A673 (cell line): ENCODE measurements around the gene THAP4.
"Not testable (repeated sequence)": the region's sequence is repeated elsewhere in the genome, so short reads cannot be mapped to it uniquely, and the experiment has no call there.

Experiments used
- EZH2 ChIP-seq: fragments of 200-600 bp; sonication (generic); IDR thresholded peaks from 2 replicates; pipeline ENCODE4 v1.6.1; 2017; ENCODE audit warnings: borderline replicate concordance, low read depth, mild to moderate bottlenecking, mixed read lengths, antibody characterized with exemption, low read length; ENCODE audit not compliant: poor library complexity, severe bottlenecking
- TF ChIP-seq, protein P1 (sequence below): fragments of 300-800, 200-600 bp; sonication (generic); conservative IDR thresholded peaks from 2 replicates; pipeline ENCODE4 v1.5.1; 2017; ENCODE audit warnings: low read depth, mild to moderate bottlenecking, antibody characterized with exemption, low read length, moderate library complexity, mixed read lengths

DNA sequence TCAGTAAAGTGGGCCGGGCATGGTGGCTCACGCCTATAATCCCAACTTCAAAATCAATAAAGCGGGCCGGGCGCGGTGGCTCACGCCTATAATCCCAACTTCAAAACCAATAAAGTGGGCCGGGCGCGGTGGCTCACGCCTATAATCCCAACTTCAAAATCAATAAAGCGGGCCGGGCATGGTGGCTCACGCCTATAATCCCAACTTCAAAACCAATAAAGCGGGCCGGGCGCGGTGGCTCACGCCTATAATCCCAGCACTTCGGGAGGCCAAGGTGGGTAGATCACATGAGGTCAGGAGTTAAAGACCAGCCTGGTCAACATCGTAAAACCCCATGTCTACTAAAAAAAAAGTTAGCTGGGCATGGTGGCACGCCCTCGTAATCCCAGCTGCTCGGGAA, 25.8 kb upstream of the THAP4 start:
- TF ChIP-seq, protein P1, sequence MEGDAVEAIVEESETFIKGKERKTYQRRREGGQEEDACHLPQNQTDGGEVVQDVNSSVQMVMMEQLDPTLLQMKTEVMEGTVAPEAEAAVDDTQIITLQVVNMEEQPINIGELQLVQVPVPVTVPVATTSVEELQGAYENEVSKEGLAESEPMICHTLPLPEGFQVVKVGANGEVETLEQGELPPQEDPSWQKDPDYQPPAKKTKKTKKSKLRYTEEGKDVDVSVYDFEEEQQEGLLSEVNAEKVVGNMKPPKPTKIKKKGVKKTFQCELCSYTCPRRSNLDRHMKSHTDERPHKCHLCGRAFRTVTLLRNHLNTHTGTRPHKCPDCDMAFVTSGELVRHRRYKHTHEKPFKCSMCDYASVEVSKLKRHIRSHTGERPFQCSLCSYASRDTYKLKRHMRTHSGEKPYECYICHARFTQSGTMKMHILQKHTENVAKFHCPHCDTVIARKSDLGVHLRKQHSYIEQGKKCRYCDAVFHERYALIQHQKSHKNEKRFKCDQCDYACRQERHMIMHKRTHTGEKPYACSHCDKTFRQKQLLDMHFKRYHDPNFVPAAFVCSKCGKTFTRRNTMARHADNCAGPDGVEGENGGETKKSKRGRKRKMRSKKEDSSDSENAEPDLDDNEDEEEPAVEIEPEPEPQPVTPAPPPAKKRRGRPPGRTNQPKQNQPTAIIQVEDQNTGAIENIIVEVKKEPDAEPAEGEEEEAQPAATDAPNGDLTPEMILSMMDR = not testable (repeated sequence)
- TF ChIP-seq EZH2 = not testable (repeated sequence)
